Measurements from ENCODE around the gene AATK. TPM values are rescaled to one million over a fixed set of nuclear protein-coding genes. Genes with fewer than 3 reads are reported as not detected.

AATK gene
- total and polyA plus RNA-seq, 11 donors, result 1.3 to 12.0 (median 9.3) TPM

DNA sequence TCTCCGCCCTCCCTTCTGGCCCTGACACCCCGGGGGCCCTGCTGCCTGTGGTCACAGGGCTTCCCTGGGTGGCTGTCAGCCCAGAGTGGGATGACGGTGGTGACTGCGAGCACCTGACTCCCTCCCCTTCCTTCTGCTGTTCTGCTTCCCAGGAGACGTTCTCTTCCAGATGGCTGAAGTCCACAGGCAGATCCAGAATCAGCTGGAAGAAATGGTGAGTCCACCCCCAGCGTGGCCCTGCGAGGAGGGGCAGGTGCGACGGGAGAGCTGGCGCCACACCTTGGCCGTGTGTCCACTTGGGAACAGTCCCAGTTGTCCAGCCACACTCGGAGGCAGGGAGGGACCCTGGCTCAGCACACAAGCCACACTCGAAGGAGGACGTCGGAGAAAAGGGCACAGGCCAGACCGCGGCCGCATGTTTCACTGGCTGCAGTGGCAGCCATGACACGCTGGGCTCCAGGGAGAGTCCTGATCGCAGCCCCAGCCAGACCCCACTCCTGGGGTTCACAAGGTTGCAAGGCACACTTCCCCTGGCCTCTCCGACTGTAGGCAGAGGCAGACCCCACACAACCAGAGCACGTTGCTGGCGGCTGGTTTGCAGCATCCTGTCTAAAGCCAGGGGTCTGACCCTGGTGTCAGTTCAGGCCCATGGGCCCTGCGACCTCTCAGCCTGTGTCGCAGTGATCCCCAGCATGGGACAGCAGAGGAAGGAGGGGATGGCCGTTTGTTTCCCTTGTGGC, 81.2 kb downstream of the AATK start:
- peak in 2 of 5 donors; percentile 37 to 54 for DNase-seq
- Histone ChIP-seq H3K27me3 (no peaks in the 10 kb centered on the region), H3K36me3 (peaks cover 0 to 40% (median 9%) of the 10 kb centered on the region in 9 donors), H3K27ac (peak overlapping the region in 4 of 12 donors; percentile 13 to 81 (median 44)), H3K4me3 (no peak overlapping the region), H3K4me1 (peaks cover 0 to 48% (median 28%) of the 10 kb centered on the region in 12 donors), H3K9me3 (no peaks in the 10 kb centered on the region)
- intact Hi-C loops (cut with DNase I), result loop anchor here in 2 of 10 donors (5.0 kb wide), 2 partner anchors 48 to 53 kb away; partner anchors contain the start of gene BAIAP2 (in 1 of the 2)
- peak; percentile 38 to 64 (median 43) for ATAC-seq
- TF ChIP-seq POLR2A (IDR thresholded peaks at IDR 0.05), result no peak
- TF ChIP-seq, protein P1, sequence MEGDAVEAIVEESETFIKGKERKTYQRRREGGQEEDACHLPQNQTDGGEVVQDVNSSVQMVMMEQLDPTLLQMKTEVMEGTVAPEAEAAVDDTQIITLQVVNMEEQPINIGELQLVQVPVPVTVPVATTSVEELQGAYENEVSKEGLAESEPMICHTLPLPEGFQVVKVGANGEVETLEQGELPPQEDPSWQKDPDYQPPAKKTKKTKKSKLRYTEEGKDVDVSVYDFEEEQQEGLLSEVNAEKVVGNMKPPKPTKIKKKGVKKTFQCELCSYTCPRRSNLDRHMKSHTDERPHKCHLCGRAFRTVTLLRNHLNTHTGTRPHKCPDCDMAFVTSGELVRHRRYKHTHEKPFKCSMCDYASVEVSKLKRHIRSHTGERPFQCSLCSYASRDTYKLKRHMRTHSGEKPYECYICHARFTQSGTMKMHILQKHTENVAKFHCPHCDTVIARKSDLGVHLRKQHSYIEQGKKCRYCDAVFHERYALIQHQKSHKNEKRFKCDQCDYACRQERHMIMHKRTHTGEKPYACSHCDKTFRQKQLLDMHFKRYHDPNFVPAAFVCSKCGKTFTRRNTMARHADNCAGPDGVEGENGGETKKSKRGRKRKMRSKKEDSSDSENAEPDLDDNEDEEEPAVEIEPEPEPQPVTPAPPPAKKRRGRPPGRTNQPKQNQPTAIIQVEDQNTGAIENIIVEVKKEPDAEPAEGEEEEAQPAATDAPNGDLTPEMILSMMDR (IDR thresholded peaks at IDR 0.05), result no peak
- 53 to 67% (median 62%) methylated on average over 17 to 26 of the region's 26 CpGs for WGBS, 4 donors

DNA sequence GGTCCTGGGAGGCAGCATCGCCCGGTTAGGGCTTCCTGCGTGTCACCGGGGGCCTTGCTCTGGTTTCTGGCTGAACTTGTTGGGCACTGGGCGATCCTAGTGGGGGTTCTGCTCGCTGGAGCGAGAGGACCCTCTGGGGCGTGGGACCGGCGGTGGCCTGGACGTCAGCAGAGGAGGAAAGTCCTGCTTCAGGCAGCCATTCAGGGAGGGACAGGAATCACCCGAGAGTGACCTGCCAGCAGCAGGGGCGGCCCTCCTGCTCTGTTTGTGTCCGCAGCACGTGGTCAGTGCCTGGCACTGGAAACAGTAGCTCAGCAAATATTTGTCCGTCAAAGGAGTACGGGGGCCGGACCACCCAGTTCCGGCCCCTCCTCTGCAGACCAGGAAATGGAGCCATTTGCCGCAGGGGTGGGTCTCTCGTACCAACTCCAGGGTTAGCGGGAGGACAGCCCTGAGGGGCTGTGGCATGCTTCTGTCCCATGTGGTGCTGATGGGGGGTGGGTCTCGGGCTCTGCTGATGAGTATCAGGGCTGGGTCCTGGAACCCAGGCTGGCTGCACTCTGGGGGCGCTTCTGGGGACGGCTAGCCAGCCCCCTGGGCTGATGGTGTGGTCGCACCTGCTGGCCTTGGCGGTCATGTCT, 82.8 kb downstream of the AATK start:
- TF ChIP-seq POLR2A (IDR thresholded peaks at IDR 0.05), result no peak
- TF ChIP-seq, protein P1 (IDR thresholded peaks at IDR 0.05), result no peak
- H3K36me3 ChIP-seq, result peaks cover 0 to 35% (median 9%) of the 10 kb centered on the region in 9 donors
- peaks cover 0 to 48% (median 28%) of the 10 kb centered on the region in 12 donors for H3K4me1 ChIP-seq
- peak overlapping the region; percentile 15 to 81 (median 66) for H3K27ac ChIP-seq
- H3K9me3 ChIP-seq, result no peaks in the 10 kb centered on the region
- DNase-seq (peak in 3 of 5 donors; percentile 55 to 57 (median 56)), ATAC-seq (peak; percentile 7 to 59 (median 26))
- H3K4me3 ChIP-seq, result peak overlapping the region in 1 of 12 donors; percentile 9
- intact Hi-C loops (cut with DNase I), result loop anchor here in 2 of 10 donors (5.0 kb wide), 2 partner anchors 46 to 51 kb away; partner anchors contain the start of gene BAIAP2 (in 1 of the 2)
- no peaks in the 10 kb centered on the region for H3K27me3 ChIP-seq
- WGBS, 4 donors, result 46 to 68% (median 58%) methylated on average over 16 to 27 of the region's 27 CpGs

DNA sequence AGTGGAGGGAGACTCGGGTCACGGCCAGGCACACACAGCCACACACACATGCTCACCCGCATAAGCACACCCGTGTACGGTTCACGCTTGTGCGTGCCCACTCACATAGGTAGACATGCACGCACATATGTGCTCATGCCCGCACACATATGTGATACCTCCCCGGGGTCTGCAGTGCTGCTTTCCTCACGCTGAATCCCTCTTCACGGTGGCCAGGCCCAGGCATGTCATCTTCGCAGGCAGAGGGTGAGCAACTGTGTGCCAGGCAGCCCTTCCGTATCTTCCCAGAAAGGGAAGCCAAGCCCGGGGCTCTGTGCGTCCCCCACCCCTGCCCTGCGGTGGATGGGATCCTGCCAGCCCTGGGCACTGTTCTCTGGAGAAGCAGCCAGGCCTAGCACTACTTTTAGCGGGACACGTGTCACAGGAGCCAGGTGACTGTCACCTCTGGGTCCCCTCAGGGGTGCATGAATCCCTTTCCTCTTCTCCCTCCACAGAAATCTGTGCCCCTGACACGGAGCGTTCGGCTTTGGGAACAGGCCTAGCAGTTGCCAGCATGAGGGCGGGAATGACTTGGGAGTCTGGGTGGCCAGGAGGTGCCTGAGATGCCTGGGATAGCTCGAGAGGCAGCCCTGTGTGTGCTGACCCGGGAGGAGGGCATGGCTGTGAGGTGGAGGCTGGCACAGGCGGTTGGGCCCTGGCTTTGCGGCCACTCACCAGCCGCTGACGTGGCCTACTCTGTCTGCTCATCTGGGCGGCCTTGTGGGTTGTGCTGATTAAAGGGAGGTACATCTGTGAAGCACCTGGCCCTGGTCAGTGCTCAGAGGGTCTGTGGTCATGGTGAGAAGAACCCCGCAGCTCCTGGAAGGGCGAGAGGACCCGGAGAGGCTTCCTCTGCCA, 83.6 kb downstream of the AATK start:
- H3K27ac ChIP-seq, result peak overlapping the region; percentile 15 to 81 (median 66)
- peak overlapping the region in 1 of 12 donors; percentile 9 for H3K4me3 ChIP-seq
- peaks cover 0 to 48% (median 28%) of the 10 kb centered on the region in 12 donors for H3K4me1 ChIP-seq
- no peaks in the 10 kb centered on the region for H3K27me3 ChIP-seq
- intact Hi-C loops (cut with DNase I), result loop anchor here in 2 of 10 donors (5.0 kb wide), 2 partner anchors 45 to 50 kb away; partner anchors contain the start of gene BAIAP2 (in 1 of the 2)
- TF ChIP-seq, protein P1 (IDR thresholded peaks at IDR 0.05), result no peak
- no peak for TF ChIP-seq POLR2A (IDR thresholded peaks at IDR 0.05)
- no peaks in the 10 kb centered on the region for H3K9me3 ChIP-seq
- ATAC-seq (peak; percentile 53 to 75 (median 68)), DNase-seq (peak in 1 of 5 donors; percentile 70)
- 77 to 84% (median 78%) methylated on average over 31 to 33 of the region's 33 CpGs for WGBS, 4 donors
- peaks cover 0 to 28% (median 6%) of the 10 kb centered on the region in 9 donors for H3K36me3 ChIP-seq
